Ishikawa (cell line): ENCODE results near the gene P2RX4.
A peak's percentile ranks its signal among the peaks of the same experiment; 100 is the strongest.

Source experiments
- CEBPB ChIP-seq: IDR thresholded peaks from 2 replicates; pipeline ENCODE4 v1.6.1; 2012
- CREB1 ChIP-seq: IDR thresholded peaks from 2 replicates; pipeline ENCODE4 v1.6.1; 2012; ENCODE audit warnings: low read depth
- EGR1 ChIP-seq: IDR thresholded peaks from 2 replicates; pipeline ENCODE4 v1.6.1; 2012
- EP300 ChIP-seq: IDR thresholded peaks from 2 replicates; pipeline ENCODE4 v1.6.1; 2012; ENCODE audit warnings: borderline replicate concordance
- FOXM1 ChIP-seq: IDR thresholded peaks from 2 replicates; pipeline ENCODE4 v1.6.1; 2012; ENCODE audit warnings: low read depth, borderline replicate concordance
- NFIC ChIP-seq: IDR thresholded peaks from 2 replicates; pipeline ENCODE4 v1.6.1; 2012
- RAD21 ChIP-seq: IDR thresholded peaks from 2 replicates; pipeline ENCODE4 v1.6.1; 2012; ENCODE audit warnings: low read depth
- TAF1 ChIP-seq: IDR thresholded peaks from 2 replicates; pipeline ENCODE4 v1.6.1; 2012; ENCODE audit warnings: low read depth, mild to moderate bottlenecking
- TCF12 ChIP-seq: IDR thresholded peaks from 2 replicates; pipeline ENCODE4 v1.6.1; 2012; ENCODE audit warnings: low read depth
- TEAD4 ChIP-seq: IDR thresholded peaks from 2 replicates; pipeline ENCODE4 v1.6.1; 2012
- YY1 ChIP-seq: IDR thresholded peaks from 2 replicates; pipeline ENCODE4 v1.6.1; 2012; ENCODE audit warnings: low read depth
- ZBTB7A ChIP-seq: IDR thresholded peaks from 2 replicates; pipeline ENCODE4 v1.6.1; 2012; ENCODE audit warnings: low read depth
- TF ChIP-seq, protein P1 (sequence below): IDR thresholded peaks from 2 replicates; pipeline ENCODE4 v1.6.1; 2012; ENCODE audit warnings: low read depth, mild to moderate bottlenecking
- TF ChIP-seq, protein P2 (sequence below): IDR thresholded peaks from 2 replicates; pipeline ENCODE4 v1.6.1; 2012
- TF ChIP-seq, protein P3 (sequence below): IDR thresholded peaks from 2 replicates; pipeline ENCODE4 v1.6.1; 2012

The P2RX4 gene

DNA sequence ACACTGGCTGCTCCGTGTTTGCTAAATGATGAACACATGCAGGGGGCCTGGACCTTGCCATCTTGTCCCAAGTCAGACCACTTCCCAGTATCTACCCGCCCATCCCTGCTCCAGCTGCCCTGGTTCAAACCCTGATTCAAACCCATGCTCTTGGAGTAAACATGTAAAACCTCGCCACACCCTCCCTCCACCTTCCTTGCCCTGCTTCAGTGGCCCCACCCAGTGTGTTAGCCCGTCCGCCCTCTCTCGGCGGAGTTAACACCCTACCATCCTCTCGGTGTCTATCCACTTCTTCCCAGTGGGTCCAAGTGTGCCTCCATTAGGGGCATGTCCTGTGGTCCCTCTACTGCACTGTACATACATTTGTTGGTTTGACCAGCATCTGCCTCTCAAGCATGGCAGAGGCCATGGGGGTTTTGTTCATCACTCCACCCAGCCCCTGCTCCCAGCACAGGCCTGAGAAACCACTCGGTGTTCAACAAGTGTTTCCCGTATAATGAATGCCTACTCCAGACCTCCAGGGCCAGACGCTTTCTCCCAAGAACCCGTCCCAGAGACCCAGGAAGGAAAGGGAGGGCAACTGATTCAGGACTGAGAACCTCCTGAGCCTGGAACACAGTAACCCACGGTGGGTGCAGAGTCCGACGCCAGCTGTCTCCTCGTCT is 37.1 kb downstream of the P2RX4 start:
- TF ChIP-seq TAF1 (no peak), EP300 (no peak), FOXM1 (no peak), EGR1 (no peak), TEAD4 (no peak), TCF12 (no peak), CREB1 (no peak), RAD21 (no peak), CEBPB (no peak), NFIC (no peak), YY1 (no peak), ZBTB7A (no peak)
- TF ChIP-seq, protein P1, sequence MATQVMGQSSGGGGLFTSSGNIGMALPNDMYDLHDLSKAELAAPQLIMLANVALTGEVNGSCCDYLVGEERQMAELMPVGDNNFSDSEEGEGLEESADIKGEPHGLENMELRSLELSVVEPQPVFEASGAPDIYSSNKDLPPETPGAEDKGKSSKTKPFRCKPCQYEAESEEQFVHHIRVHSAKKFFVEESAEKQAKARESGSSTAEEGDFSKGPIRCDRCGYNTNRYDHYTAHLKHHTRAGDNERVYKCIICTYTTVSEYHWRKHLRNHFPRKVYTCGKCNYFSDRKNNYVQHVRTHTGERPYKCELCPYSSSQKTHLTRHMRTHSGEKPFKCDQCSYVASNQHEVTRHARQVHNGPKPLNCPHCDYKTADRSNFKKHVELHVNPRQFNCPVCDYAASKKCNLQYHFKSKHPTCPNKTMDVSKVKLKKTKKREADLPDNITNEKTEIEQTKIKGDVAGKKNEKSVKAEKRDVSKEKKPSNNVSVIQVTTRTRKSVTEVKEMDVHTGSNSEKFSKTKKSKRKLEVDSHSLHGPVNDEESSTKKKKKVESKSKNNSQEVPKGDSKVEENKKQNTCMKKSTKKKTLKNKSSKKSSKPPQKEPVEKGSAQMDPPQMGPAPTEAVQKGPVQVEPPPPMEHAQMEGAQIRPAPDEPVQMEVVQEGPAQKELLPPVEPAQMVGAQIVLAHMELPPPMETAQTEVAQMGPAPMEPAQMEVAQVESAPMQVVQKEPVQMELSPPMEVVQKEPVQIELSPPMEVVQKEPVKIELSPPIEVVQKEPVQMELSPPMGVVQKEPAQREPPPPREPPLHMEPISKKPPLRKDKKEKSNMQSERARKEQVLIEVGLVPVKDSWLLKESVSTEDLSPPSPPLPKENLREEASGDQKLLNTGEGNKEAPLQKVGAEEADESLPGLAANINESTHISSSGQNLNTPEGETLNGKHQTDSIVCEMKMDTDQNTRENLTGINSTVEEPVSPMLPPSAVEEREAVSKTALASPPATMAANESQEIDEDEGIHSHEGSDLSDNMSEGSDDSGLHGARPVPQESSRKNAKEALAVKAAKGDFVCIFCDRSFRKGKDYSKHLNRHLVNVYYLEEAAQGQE = no peak
- TF ChIP-seq, protein P2, sequence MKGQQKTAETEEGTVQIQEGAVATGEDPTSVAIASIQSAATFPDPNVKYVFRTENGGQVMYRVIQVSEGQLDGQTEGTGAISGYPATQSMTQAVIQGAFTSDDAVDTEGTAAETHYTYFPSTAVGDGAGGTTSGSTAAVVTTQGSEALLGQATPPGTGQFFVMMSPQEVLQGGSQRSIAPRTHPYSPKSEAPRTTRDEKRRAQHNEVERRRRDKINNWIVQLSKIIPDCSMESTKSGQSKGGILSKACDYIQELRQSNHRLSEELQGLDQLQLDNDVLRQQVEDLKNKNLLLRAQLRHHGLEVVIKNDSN = no peak
- TF ChIP-seq, protein P3, sequence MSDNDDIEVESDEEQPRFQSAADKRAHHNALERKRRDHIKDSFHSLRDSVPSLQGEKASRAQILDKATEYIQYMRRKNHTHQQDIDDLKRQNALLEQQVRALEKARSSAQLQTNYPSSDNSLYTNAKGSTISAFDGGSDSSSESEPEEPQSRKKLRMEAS = no peak

DNA sequence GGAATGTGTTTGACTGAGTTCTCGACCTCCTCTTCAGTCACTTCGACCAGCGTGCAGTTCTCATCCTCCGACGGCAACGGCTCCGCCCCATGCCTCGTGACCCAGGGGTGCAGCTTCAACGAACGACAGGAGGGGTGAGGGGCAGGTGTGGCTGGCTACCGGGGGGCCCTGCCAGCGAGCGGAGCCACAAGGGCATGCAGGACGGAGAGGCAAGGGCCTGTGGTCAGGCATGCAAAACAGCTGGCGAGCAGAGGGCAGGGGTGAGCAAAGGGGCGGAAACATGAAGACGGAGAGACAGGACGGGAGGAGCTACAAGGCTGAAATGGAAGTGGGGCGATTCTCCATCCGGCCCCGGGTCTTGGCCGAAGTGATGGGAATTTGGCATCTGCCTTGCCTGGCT is 38.7 kb downstream of the P2RX4 start:
- TF ChIP-seq TAF1 (no peak), ZBTB7A (no peak)

DNA sequence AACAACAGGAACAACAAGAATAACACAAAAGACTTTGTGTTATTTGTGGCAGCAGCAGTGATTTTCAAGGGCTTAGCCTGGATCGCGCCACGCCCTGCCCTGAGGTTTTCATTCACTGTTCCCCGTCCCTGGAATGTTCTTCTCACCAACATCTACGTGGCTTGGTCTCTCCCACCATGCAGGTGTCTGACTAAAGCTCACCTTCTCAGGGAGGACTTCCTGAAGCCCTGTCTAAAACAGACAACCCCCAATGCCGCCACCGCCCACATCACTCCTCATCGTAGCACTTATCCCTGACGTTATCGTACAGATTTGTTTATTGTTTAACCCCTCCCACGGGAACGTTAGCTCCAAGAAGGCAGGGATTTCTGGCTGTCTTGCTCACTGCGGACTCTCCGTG is 40.4 kb downstream of the P2RX4 start:
- TF ChIP-seq EGR1 = no peak

DNA sequence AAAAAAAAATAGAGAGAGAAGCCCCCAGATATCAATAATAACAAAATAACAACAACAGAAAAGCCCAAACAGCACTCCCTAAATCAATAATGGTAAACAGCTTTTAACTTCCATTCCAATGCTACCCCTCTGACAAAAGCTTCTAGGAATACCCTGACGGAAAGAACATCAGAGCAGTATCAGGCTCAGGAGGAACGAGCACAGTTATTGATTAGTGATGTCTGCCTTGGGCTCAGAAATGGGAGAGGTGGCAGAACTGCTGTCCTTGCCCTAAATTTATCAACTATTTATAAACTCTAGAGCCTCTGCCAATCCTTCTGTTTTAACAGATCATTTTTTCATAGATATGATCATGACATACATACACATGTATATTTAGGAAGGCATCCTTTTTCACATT is 41.9 kb downstream of the P2RX4 start:
- TF ChIP-seq CREB1 (no peak), EGR1 (no peak), TCF12 (no peak), FOXM1 (no peak), YY1 (no peak), ZBTB7A (no peak), TEAD4 (no peak), CEBPB (no peak), RAD21 (no peak), TAF1 (no peak), NFIC (no peak), EP300 (no peak)
- TF ChIP-seq, protein P2 = no peak
- TF ChIP-seq, protein P3 = no peak
- TF ChIP-seq, protein P1 = no peak

DNA sequence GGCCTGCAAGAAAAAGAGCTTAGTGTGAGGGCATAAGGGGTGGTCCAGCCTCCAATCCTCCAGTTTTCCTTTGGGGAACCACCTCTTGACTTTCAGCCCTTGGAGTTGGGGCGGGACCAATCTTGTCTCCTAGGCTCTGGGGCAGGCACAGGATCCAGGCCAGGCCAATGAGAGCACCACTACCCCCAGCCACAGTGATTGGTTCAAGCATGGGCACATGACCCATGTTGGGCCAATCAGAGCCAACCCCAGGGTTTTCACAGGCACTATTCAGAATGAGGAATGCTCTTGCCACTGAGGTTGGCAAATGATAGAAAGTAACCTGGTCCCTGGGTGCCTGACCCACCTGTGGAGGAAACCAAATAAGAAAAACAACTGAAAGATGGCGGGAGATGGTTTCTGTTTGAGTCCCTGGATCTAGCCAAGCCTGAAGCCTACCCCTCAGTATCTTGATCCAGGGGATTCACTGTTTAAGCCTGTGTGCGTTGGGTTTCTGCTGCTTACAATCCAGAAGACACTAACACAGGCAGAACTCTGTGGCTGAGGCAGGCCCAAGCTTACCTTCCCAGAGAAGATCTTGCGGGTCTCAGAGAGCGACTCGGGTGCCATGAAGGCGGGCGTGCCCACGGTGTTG is 42.9 kb downstream of the P2RX4 start:
- TF ChIP-seq ZBTB7A = no peak
- TF ChIP-seq, protein P2 = peak; percentile 90

DNA sequence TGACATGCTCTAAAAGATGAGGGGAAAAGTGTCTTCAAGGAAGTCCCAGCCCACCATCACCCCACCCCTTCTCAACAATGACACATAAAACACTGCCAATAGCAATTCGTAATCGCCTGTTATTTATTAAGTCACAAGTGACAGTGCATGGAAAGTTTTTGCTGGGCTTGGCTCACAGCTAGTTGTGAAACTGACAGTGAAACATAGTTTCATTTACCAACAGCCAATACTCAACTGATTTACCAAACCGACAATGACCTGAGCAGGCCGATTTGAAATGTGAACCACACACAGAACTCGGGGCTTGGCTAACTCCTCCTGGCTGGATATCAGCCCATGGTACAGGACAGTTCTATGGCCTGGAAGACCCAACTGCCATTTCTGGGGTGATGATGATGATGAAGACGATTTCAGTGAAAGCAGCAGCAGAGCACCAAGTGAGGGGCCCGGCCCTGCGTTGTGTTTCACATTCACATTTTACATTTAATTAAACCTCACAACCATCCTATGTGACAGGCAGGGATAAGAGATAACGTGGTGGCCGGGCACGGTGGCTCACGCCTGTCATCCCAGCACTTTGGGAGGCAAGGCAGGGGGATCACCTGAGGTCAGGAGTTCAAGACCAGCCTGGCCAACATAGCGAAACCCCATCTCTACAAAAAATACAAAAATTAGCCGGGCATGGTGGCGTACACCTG is 43.9 kb downstream of the P2RX4 start:
- TF ChIP-seq EP300 (no peak), FOXM1 (no peak), ZBTB7A (no peak), CEBPB (no peak), NFIC (no peak), EGR1 (no peak), TEAD4 (no peak), CREB1 (no peak)
- TF ChIP-seq, protein P2 = no peak
